Ishikawa (cell line): ENCODE measurements around the gene PRDM10.

ENCODE experiments used
- CREB1 ChIP-seq: IDR thresholded peaks from 2 replicates; pipeline ENCODE4 v1.6.1; 2012; ENCODE audit warnings: low read depth
- EGR1 ChIP-seq: IDR thresholded peaks from 2 replicates; pipeline ENCODE4 v1.6.1; 2012
- EP300 ChIP-seq: IDR thresholded peaks from 2 replicates; pipeline ENCODE4 v1.6.1; 2012; ENCODE audit warnings: borderline replicate concordance
- FOXM1 ChIP-seq: IDR thresholded peaks from 2 replicates; pipeline ENCODE4 v1.6.1; 2012; ENCODE audit warnings: low read depth, borderline replicate concordance
- NFIC ChIP-seq: IDR thresholded peaks from 2 replicates; pipeline ENCODE4 v1.6.1; 2012
- TAF1 ChIP-seq: IDR thresholded peaks from 2 replicates; pipeline ENCODE4 v1.6.1; 2012; ENCODE audit warnings: low read depth, mild to moderate bottlenecking
- TEAD4 ChIP-seq: IDR thresholded peaks from 2 replicates; pipeline ENCODE4 v1.6.1; 2012
- YY1 ChIP-seq: IDR thresholded peaks from 2 replicates; pipeline ENCODE4 v1.6.1; 2012; ENCODE audit warnings: low read depth
- ZBTB7A ChIP-seq: IDR thresholded peaks from 2 replicates; pipeline ENCODE4 v1.6.1; 2012; ENCODE audit warnings: low read depth
- TF ChIP-seq, protein P1 (sequence below): IDR thresholded peaks from 2 replicates; pipeline ENCODE4 v1.6.1; 2012
- TF ChIP-seq, protein P2 (sequence below): IDR thresholded peaks from 2 replicates; pipeline ENCODE4 v1.6.1; 2012; ENCODE audit warnings: low read depth, mild to moderate bottlenecking
- TF ChIP-seq, protein P3 (sequence below): IDR thresholded peaks from 2 replicates; pipeline ENCODE4 v1.6.1; 2012

DNA sequence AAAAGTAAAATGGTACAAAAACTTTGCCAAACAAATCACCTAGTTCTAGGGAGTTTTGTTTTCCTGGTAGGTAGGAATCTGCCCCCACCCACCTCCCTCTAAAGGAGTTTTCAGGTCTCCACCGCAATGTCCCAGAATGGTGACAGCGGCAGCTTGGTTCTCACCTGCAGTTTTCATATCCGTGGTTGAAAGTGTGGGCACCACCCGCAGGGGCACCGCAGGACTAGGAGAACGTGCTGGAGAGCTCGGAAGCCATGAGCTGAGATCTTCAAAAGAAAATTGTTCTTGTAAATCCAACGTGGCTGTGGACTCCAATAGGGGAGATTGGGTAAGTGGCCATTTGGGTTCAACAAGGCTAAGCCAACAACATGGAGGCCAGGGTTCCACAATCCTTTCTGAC, 118.1 kb downstream of the PRDM10 start:
- no peak for TF ChIP-seq EP300
- TF ChIP-seq, protein P1, sequence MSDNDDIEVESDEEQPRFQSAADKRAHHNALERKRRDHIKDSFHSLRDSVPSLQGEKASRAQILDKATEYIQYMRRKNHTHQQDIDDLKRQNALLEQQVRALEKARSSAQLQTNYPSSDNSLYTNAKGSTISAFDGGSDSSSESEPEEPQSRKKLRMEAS: no peak
- TF ChIP-seq EGR1: no peak
- no peak for TF ChIP-seq CREB1
- TF ChIP-seq NFIC: no peak
- TF ChIP-seq, protein P2, sequence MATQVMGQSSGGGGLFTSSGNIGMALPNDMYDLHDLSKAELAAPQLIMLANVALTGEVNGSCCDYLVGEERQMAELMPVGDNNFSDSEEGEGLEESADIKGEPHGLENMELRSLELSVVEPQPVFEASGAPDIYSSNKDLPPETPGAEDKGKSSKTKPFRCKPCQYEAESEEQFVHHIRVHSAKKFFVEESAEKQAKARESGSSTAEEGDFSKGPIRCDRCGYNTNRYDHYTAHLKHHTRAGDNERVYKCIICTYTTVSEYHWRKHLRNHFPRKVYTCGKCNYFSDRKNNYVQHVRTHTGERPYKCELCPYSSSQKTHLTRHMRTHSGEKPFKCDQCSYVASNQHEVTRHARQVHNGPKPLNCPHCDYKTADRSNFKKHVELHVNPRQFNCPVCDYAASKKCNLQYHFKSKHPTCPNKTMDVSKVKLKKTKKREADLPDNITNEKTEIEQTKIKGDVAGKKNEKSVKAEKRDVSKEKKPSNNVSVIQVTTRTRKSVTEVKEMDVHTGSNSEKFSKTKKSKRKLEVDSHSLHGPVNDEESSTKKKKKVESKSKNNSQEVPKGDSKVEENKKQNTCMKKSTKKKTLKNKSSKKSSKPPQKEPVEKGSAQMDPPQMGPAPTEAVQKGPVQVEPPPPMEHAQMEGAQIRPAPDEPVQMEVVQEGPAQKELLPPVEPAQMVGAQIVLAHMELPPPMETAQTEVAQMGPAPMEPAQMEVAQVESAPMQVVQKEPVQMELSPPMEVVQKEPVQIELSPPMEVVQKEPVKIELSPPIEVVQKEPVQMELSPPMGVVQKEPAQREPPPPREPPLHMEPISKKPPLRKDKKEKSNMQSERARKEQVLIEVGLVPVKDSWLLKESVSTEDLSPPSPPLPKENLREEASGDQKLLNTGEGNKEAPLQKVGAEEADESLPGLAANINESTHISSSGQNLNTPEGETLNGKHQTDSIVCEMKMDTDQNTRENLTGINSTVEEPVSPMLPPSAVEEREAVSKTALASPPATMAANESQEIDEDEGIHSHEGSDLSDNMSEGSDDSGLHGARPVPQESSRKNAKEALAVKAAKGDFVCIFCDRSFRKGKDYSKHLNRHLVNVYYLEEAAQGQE: no peak
- no peak for TF ChIP-seq FOXM1
- TF ChIP-seq ZBTB7A: no peak
- TF ChIP-seq TAF1: no peak
- TF ChIP-seq, protein P3, sequence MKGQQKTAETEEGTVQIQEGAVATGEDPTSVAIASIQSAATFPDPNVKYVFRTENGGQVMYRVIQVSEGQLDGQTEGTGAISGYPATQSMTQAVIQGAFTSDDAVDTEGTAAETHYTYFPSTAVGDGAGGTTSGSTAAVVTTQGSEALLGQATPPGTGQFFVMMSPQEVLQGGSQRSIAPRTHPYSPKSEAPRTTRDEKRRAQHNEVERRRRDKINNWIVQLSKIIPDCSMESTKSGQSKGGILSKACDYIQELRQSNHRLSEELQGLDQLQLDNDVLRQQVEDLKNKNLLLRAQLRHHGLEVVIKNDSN: no peak
- TF ChIP-seq YY1: no peak
- no peak for TF ChIP-seq TEAD4
